IMR-90 (cell line): ENCODE measurements around the gene ALAS2. TPM values are rescaled to one million over a fixed set of nuclear protein-coding genes. Genes with fewer than 3 reads are reported as not detected.

ENCODE experiments used
- ATAC-seq: fragments of 200-7000 bp; cut with Tn5 transposase; 2 replicates; pipeline ENCODE4 v1.9.1; 2020; ENCODE audit warnings: low read depth, mild to moderate bottlenecking, moderate library complexity
- BruUV-seq: library from RNA; stranded (reverse); fragments of 400-500 nt; replicated peaks from 2 replicates; lab custom pipeline; 2021; lab: Mats Ljungman, UMichigan
- CTCF ChIA-PET: fragments of 300-600 bp; formaldehyde crosslinking; extraction: SDS; loops from one replicate; lab custom pipeline; 2021; ENCODE audit warnings: antibody characterized with exemption; lab: Yijun Ruan, JAX
- POLR2A ChIA-PET: fragments of 300-600 bp; sonication (Branson Sonifier 250); formaldehyde crosslinking; loops from one replicate; lab custom pipeline; 2022; ENCODE audit warnings: antibody characterized with exemption; ENCODE audit not compliant: unreplicated experiment; lab: Charles Lee
- DNase-seq: peaks from one replicate; pipeline ENCODE4 v3.0.0; 2013
- H2AFZ ChIP-seq: replicated peaks from 2 replicates; pipeline ENCODE3; 2013; ENCODE audit warnings: low read length, mild to moderate bottlenecking; ENCODE audit not compliant: poor library complexity
- H2AK5ac ChIP-seq: 2 replicates; pipeline ENCODE4 v1.6.1; 2013; ENCODE audit warnings: low read depth, low read length, inconsistent platforms
- H2AK9ac ChIP-seq: replicated peaks from 2 replicates; pipeline ENCODE3; 2013; ENCODE audit warnings: mild to moderate bottlenecking, low read depth, low read length, moderate library complexity; ENCODE audit not compliant: poor library complexity
- H2BK120ac ChIP-seq: 2 replicates; pipeline ENCODE4 v1.6.1; 2013; ENCODE audit warnings: low read depth, low read length, inconsistent platforms
- H2BK15ac ChIP-seq: 3 replicates; pipeline ENCODE4 v1.6.1; 2013; ENCODE audit warnings: low read depth, low read length, inconsistent platforms
- H2BK20ac ChIP-seq: 2 replicates; pipeline ENCODE4 v1.6.1; 2013; ENCODE audit warnings: low read depth, mild to moderate bottlenecking, inconsistent platforms, low read length, moderate library complexity
- H2BK5ac ChIP-seq: 2 replicates; pipeline ENCODE4 v1.6.1; 2013; ENCODE audit warnings: mild to moderate bottlenecking, low read depth, low read length, inconsistent platforms; ENCODE audit not compliant: poor library complexity, severe bottlenecking
- H3K14ac ChIP-seq: replicated peaks from 2 replicates; pipeline ENCODE4 v1.6.1; 2013; ENCODE audit warnings: low read depth, low read length, inconsistent platforms
- H3K18ac ChIP-seq: 2 replicates; pipeline ENCODE4 v1.6.1; 2013; ENCODE audit warnings: low read depth, low read length, control low read depth
- H3K23ac ChIP-seq: 2 replicates; pipeline ENCODE4 v1.6.1; 2013; ENCODE audit warnings: low read depth, low read length, inconsistent platforms
- H3K27ac ChIP-seq: 2 replicates; pipeline ENCODE4 v1.5.1; 2013; ENCODE audit warnings: mild to moderate bottlenecking, control low read depth, low read length; ENCODE audit not compliant: insufficient read depth
- H3K27me3 ChIP-seq: 2 replicates; pipeline ENCODE4 v1.6.1; 2013; ENCODE audit warnings: low read length; ENCODE audit not compliant: control insufficient read depth, insufficient read depth
- H3K36me3 ChIP-seq: 2 replicates; pipeline ENCODE4 v1.6.1; 2013; ENCODE audit warnings: low read length, mixed read lengths; ENCODE audit not compliant: control insufficient read depth, insufficient read depth
- H3K4ac ChIP-seq: 2 replicates; pipeline ENCODE4 v1.6.1; 2013; ENCODE audit warnings: low read depth, low read length, inconsistent platforms
- H3K4me1 ChIP-seq: 2 replicates; pipeline ENCODE4 v1.6.1; 2013; ENCODE audit warnings: low read length, mixed read lengths; ENCODE audit not compliant: control insufficient read depth, insufficient read depth
- H3K4me2 ChIP-seq: 2 replicates; pipeline ENCODE4 v1.6.1; 2013; ENCODE audit warnings: low read depth, mild to moderate bottlenecking, control low read depth, low read length, moderate library complexity
- H3K4me3 ChIP-seq: 2 replicates; pipeline ENCODE4 v1.5.1; 2013; ENCODE audit warnings: low read depth, mild to moderate bottlenecking, control low read depth, low read length, moderate library complexity; ENCODE audit not compliant: insufficient read depth
- H3K56ac ChIP-seq: 2 replicates; pipeline ENCODE4 v1.6.1; 2013; ENCODE audit warnings: low read length, inconsistent platforms; ENCODE audit not compliant: insufficient read depth; ENCODE audit errors: extremely low read depth
- H3K79me1 ChIP-seq, 2 experiments: 2 replicates each; pipeline ENCODE4 v1.6.1; 2013; ENCODE audit warnings: low read length in 2 of 2, inconsistent platforms in 1 of 2, low read depth in 1 of 2
- H3K9ac ChIP-seq: 2 replicates; pipeline ENCODE4 v1.6.1; 2013; ENCODE audit warnings: low read depth, low read length, control low read depth
- H3K9me1 ChIP-seq: 2 replicates; pipeline ENCODE4 v1.6.1; 2013; ENCODE audit warnings: low read length, inconsistent platforms; ENCODE audit not compliant: insufficient read depth
- H3K9me3 ChIP-seq: 2 replicates; pipeline ENCODE4 v1.6.1; 2013; ENCODE audit warnings: low read length; ENCODE audit not compliant: control insufficient read depth, insufficient read depth
- H4K20me1 ChIP-seq: 2 replicates; pipeline ENCODE4 v1.6.1; 2013; ENCODE audit warnings: low read length, inconsistent platforms; ENCODE audit not compliant: insufficient read depth
- H4K5ac ChIP-seq: 2 replicates; pipeline ENCODE4 v1.6.1; 2013; ENCODE audit warnings: mild to moderate bottlenecking, low read depth, low read length, control low read depth
- H4K8ac ChIP-seq, 2 experiments: 2 replicates each; pipeline ENCODE4 v1.6.1; 2013; ENCODE audit warnings: low read depth in 2 of 2, low read length in 2 of 2, control low read depth in 1 of 2, inconsistent platforms in 1 of 2
- H4K91ac ChIP-seq: 2 replicates; pipeline ENCODE4 v1.6.1; 2013; ENCODE audit warnings: low read depth, low read length, inconsistent platforms; ENCODE audit not compliant: insufficient read depth
- RCOR1 ChIP-seq: IDR thresholded peaks from 2 replicates; pipeline ENCODE4 v1.6.1; 2012; ENCODE audit warnings: mild to moderate bottlenecking, low read length, improper control_type of control experiment; ENCODE audit not compliant: insufficient replicate concordance
- dilution Hi-C: fragments of 300-500 bp; cut with HindIII; formaldehyde crosslinking; loops from one replicate; pipeline ENCODE4 v1.14.3; 2018; ENCODE audit warnings: low sequenced_read_pairs; ENCODE audit not compliant: unreplicated experiment
- in situ Hi-C: fragments of 300-500 bp; cut with MboI; formaldehyde crosslinking; loops from 3 replicates; pipeline ENCODE4 v1.14.3; 2019; ENCODE audit warnings: low sequenced_read_pairs, inconsistent platforms, mixed read lengths
- intact Hi-C: fragments of 100-400 bp; cut with micrococcal nuclease; formaldehyde crosslinking; loops from 2 replicates; pipeline ENCODE4 v1.10.0; 2022
- polyA plus RNA-seq, 3 experiments: library from polyadenylated mRNA; depleted of rRNA; stranded (reverse); fragments of >200 nt; gene quantifications; 2 replicates each; pipeline ENCODE4 v1.2.3, GENCODE V29; 2012; ENCODE audit warnings: low replicate concordance in 1 of 3
- total RNA-seq: library from RNA; depleted of rRNA; stranded (reverse); fragments of >200 nt; gene quantifications from 2 replicates; pipeline ENCODE4 v1.2.3, GENCODE V29; 2012

Gene ALAS2
- total and polyA plus RNA-seq, 2 of the 4 experiments (the other 2 are of a cell fraction): not detected

GRCh38 chrX:55005256-55005655 is 25.5 kb downstream of the ALAS2 start:
- H3K9me3 ChIP-seq: no peaks in the 10 kb centered on the region
- no peak overlapping the region for H4K5ac ChIP-seq
- peaks cover 0 to 3% of the 10 kb centered on the region in 2 experiments; a peak in 2 of 4 replicates for H3K79me1 ChIP-seq
- peaks cover 7% of the 10 kb centered on the region for H3K36me3 ChIP-seq
- intact Hi-C loops (no loop called here), dilution Hi-C loops (no loop called here), in situ Hi-C loops (no loop called here)
- H3K27ac ChIP-seq: no peak overlapping the region
- H3K4me1 ChIP-seq: peaks cover 4% of the 10 kb centered on the region
- H3K23ac ChIP-seq: no peak overlapping the region
- H3K9me1 ChIP-seq: peaks cover 3% of the 10 kb centered on the region
- ATAC-seq (no peak), DNase-seq (no peak)
- no peak overlapping the region for H2BK120ac ChIP-seq
- no peak overlapping the region for H4K8ac ChIP-seq
- H3K4me3 ChIP-seq: no peak overlapping the region
- POLR2A ChIA-PET: no interaction called here
- no peak for TF ChIP-seq RCOR1
- H3K27me3 ChIP-seq: no peaks in the 10 kb centered on the region
- peaks cover 6% of the 10 kb centered on the region; the same call in 1 of the 2 replicates for H4K20me1 ChIP-seq
- H3K9ac ChIP-seq: no peak overlapping the region
- H4K91ac ChIP-seq: no peak overlapping the region
- BruUV-seq: no TSS peak
- H2AFZ ChIP-seq: no peak overlapping the region
- no peak overlapping the region for H2BK20ac ChIP-seq
- no peak overlapping the region for H2AK5ac ChIP-seq
- H3K4ac ChIP-seq: no peak overlapping the region
- no peak overlapping the region for H3K56ac ChIP-seq
- CTCF ChIA-PET: no interaction called here
- H2BK5ac ChIP-seq: no peak overlapping the region
- H2AK9ac ChIP-seq: no peak overlapping the region
- no peak overlapping the region for H3K4me2 ChIP-seq
- no peak overlapping the region for H3K14ac ChIP-seq
- H3K18ac ChIP-seq: no peak overlapping the region
- no peak overlapping the region for H2BK15ac ChIP-seq
